GM19438 (cell line): Measurements from ENCODE around the gene HEATR9.

Experiments used
- ATAC-seq: cut with Tn5 transposase; IDR thresholded peaks from one replicate; pipeline ENCODE4 v1.9.1; 2021; ENCODE audit warnings: low read depth; ENCODE audit not compliant: unreplicated experiment

The HEATR9 gene

DNA sequence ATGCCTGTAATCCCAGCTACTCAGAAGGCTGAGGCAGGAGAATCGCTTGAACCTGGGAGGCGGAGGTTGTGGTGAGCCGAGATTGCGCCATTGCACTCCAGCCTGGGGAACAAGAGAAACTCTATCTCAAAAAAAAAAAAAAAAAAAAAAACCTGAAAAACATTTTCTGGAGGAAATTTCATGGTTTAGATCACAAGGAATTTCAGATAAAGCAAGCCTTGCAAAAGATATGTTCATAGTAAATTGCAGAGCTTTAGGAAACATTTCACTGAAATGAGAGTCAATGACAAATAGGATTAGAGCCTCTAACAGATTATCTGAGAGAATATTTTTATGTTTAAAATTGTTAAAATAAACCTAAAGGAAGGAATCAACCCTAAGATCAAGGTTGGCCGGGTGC is 56.2 kb downstream of the HEATR9 start:
- ATAC-seq: no peak

GRCh38 chr17:35811759-35812158 is 56.9 kb downstream of the HEATR9 start:
- no peak for ATAC-seq

GRCh38 chr17:35809855-35810461 is 58.7 kb downstream of the HEATR9 start:
- ATAC-seq: no peak

- ATAC-seq: peak; percentile 83
Measured at GRCh38 chr17:35808962-35809854, 59.5 kb downstream of the HEATR9 start, which contains the start of gene TAF15. TSS of gene TAF15 (plus strand) at chr17:35809484. CDS start at chr17:35809570, 86 bp downstream.

- ATAC-seq: no peak
Measured at GRCh38 chr17:35808240-35808961, 60.3 kb downstream of the HEATR9 start.

- ATAC-seq: no peak
Measured at GRCh38 chr17:35807371-35808144, 61.1 kb downstream of the HEATR9 start.
